NCI-H1694 (cell line): ENCODE data around the gene UTF1.

ENCODE experiments used
- DNase-seq: peaks from one replicate; lab custom pipeline; 2025; lab: John Stamatoyannopoulos, UW

Gene UTF1

GRCh38 chr10:133247681-133248333, 17.8 kb downstream of the UTF1 start:
- DNase-seq = no peak

- DNase-seq = no peak
Measured at GRCh38 chr10:133248334-133248715, 18.3 kb downstream of the UTF1 start.

- DNase-seq = no peak
Measured at GRCh38 chr10:133249094-133249780, 19.2 kb downstream of the UTF1 start.

- DNase-seq = no peak
Measured at GRCh38 chr10:133249975-133250754, 20.1 kb downstream of the UTF1 start.

DNA sequence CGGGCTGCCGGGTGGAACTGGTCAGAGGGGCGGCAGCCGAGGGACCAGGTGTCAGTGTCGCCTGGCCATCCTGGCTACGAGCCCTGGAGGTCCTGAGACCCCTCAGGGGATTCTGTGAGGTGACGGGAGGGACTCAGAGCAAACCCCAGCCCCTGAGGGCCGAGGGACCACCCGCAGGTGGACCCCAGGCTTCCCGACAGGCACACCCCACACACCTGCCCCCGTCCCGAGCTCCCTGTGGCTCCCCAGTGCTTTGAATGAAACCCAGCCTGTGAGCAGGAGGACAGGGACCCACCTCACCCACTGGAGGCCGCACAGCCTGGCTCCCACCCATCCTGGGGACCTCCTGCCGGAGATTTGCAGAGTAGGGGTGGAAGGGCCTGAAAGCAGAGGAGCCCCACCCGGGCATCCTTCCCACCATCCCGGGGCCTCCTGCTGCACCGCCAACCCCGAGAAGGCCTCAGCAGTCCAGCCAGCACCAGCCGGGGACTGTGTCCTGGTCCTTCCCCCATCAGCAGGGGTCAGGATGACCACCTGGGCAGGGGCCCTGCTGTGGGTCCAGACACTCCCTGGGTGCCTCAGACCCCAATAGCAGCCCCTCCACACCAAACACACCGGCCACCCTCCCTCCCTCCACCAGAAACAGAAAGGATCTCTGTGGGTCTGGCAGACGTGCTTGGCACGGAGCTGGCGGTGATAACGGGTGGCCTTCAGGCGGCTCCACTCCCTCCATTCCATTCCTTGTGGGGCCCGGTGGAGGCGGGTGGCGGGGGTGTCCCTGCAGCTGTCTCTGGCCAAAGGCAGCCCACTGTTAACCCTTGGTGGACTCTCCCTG, 21.6 kb downstream of the UTF1 start:
- DNase-seq = no peak

DNA sequence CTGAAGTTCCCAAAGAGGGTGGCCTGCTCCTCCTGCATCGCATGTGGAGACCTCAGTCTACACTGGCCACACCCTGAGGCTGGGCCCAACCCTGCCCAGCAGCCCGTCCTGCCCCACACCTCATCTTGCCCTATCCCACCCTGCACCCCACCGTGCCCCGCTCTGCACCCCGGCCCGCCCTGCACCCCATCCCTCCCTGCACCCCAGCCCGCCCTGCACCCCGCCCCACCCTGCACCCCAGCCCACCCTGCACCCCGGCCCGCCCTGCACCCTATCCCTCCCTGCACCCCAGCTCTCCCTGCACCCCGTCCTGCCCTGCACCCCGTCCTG, 22.2 kb downstream of the UTF1 start:
- no peak for DNase-seq

GRCh38 chr10:133253361-133253955, 23.4 kb downstream of the UTF1 start:
- no peak for DNase-seq

- no peak for DNase-seq
Measured at GRCh38 chr10:133254421-133255120, 24.6 kb downstream of the UTF1 start.

- no peak for DNase-seq
Measured at GRCh38 chr10:133255323-133255722, 25.3 kb downstream of the UTF1 start.

GRCh38 chr10:133257489-133258065, 27.6 kb downstream of the UTF1 start:
- DNase-seq = no peak

- DNase-seq = no peak
Measured at GRCh38 chr10:133258066-133258817, 28.2 kb downstream of the UTF1 start.

GRCh38 chr10:133258818-133259601, 29.0 kb downstream of the UTF1 start:
- no peak for DNase-seq

- no peak for DNase-seq
Measured at GRCh38 chr10:133259602-133259989, 29.6 kb downstream of the UTF1 start.

- no peak for DNase-seq
Measured at GRCh38 chr10:133260895-133261725, 31.1 kb downstream of the UTF1 start.

- DNase-seq = peak; percentile 12
Measured at GRCh38 chr10:133261726-133262325, 31.8 kb downstream of the UTF1 start.

DNA sequence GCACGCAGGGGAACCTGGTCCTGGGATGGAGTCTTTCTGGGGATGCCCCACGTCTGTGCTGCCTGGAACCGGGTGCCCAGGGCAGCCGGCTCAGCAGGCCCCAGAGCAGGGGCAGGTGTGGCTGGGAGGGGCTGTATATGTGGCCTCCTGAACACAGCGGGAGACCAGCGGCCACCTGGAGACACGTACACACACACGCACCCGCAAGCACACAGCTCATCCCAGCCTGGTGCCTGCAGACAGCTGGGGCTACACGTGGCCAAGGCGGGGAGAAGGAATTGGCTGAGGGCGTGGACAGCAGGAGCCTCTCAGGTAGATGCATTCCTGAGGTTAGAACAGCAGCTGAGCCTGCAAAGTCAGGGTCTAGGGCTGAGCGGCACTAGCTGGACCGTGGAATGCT, 32.7 kb downstream of the UTF1 start:
- DNase-seq = no peak

DNA sequence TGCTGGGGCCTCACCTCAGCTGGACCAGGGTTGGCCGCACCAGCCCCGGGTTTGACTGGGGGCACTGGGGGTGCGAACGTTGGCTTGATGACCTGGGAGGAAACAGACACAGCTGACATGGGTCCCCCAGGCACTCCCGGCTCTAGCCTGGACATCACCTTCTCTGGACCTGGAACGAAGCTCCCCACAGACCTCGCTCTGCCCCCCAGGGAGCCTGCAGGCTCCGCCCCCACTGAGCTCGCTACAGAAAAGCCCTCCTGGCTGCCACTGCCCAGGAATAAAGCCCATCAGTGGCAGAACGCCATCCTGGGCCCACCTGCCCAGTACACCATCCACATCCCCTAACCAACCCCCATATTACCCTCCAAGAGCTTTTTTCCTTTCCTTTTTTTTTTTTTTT, 33.7 kb downstream of the UTF1 start:
- no peak for DNase-seq

DNA sequence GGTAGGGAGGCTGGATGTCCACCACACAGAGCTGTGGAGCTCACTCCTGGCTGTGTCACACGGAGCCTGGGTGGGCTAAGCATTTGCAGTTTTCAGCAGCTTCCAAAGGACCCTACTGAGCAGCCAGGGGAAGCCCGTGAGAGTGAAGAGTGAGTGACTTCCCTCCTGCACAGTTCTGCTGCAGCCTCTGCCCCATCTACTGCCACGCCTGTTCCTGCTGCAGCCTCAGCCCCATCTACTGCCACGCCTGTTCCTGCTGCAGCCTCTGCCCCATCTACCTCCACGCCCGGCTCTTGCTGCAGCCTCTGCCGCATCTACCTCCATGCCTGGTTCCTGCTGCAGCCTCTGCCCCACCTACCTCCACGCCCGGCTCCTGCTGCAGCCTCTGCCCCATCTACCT, 34.4 kb downstream of the UTF1 start:
- DNase-seq = no peak
